ENCODE measurements around the gene NYNRIN.
"Not testable (repeated sequence)": the region's sequence is repeated elsewhere in the genome, so short reads cannot be mapped to it uniquely, and the experiment has no call there.

Gene NYNRIN

DNA sequence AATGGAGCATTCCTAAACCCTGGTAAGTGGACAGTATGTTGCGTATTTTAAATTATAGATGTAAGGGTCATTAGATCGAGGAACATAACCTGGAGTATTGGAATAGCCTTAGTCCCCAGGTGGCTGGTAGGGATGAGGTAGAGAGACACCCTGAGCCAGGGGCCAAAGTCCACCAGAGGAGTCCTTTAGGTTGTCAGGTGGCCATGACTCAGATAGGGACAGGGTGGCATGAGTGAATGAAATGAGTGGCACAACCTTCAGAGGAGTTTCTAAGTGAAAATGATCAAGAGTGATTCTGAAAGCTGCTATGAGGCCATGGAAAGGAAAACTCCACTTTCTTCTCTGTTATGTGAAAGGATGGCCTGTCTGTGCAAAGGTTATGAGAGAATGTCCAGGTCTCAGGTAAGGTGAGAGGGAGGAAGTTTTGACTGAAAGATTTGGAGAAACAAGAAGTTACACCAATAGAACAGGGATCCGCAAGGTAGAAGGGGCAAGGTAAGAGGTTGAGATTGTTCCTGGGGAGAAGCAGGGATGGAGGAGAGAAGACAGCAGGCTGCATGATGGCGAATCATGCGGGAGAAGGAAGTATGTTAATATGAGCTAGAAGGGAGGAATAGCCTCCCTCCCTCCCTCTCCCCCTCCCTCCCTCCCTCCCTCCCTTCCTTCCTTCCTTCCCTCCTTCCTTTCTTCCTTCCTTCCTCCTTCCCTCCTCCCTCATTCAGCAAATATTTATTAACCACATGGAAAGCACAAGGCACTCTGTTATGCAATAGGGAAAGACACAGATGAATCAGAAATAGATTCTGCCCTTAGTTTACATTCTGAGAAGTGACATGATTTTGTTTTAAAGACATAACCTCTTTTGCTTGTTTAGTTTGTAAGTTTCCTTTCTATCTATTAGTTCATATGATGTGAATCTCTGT is 45.0 kb upstream of the NYNRIN start:
- WGBS: 96% methylated on average over 3 of the region's 5 CpGs
- Histone ChIP-seq H3K27ac (ENCODE audit: low read length, poor library complexity, severe bottlenecking) (no peak overlapping the region), H3K18ac (ENCODE audit: low read depth in 1 of 2, low read length in 2 of 2) (peak overlapping the region; percentile 38 to 73), H2BK15ac (ENCODE audit: low read depth, poor library complexity, severe bottlenecking) (no peak overlapping the region), H3K4me1 (ENCODE audit: control insufficient read depth, insufficient read depth, low read depth, low read length) (no peaks in the 10 kb centered on the region), H4K91ac (ENCODE audit: low read length) (no peak overlapping the region), H3K9ac (ENCODE audit: low read length) (peak overlapping the region; percentile 25), H2AFZ (ENCODE audit: low read depth, low read length) (no peak overlapping the region), H3K9me3 (ENCODE audit: control insufficient read depth, low read length) (no peaks in the 10 kb centered on the region), H2AK5ac (ENCODE audit: low read length, severe bottlenecking) (no peak overlapping the region), H2BK120ac (ENCODE audit: low read depth, low read length) (no peak overlapping the region), H2BK5ac (ENCODE audit: low read depth, low read length, poor library complexity, severe bottlenecking) (no peak overlapping the region), H3K36me3 (ENCODE audit: control insufficient read depth in 1 of 2, insufficient read depth in 2 of 2, low read depth in 1 of 2, low read length in 2 of 2) (no peaks in the 10 kb centered on the region), H2BK12ac (ENCODE audit: low read length in 2 of 2) (peak overlapping the region; percentile 20 to 72), H3K4ac (ENCODE audit: low read depth in 1 of 2, low read length in 2 of 2) (peak overlapping the region in 1 of 2 experiments; percentile 30), H3K79me1 (replicated peaks; ENCODE audit: low read length, poor library complexity, severe bottlenecking) (no peaks in the 10 kb centered on the region), H3K4me3 (ENCODE audit: insufficient read depth in 1 of 2, low read depth in 1 of 2, low read length in 2 of 2) (no peak overlapping the region), H4K8ac (ENCODE audit: low read length) (no peak overlapping the region), H3K27me3 (ENCODE audit: control insufficient read depth in 1 of 2, insufficient read depth in 1 of 2, low read length in 2 of 2) (peaks cover 0 to 42% of the 10 kb centered on the region in 2 experiments), H3K4me2 (ENCODE audit: low read length, poor library complexity, severe bottlenecking) (no peak overlapping the region), H3K14ac (ENCODE audit: low read length in 2 of 2) (no peak overlapping the region), H3K23ac (ENCODE audit: low read length in 2 of 2) (no peak overlapping the region)
- peak; percentile 87 for DNase-seq

DNA sequence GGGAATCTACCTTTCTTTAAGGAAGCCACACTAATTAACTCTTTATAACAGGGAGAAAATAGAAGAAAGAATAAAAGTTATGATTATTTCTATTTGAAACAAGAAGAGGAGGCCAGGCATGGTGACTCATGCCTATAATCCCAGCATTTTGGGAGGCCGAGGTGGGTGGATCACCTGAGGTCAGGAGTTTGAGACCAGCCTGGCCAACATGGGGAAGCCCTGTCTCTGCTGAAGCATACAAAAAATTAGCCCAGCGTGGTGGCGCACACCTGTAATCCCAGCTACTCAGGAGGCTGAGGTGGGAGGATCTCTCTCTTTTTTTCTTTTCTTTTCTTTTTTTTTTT is 44.3 kb upstream of the NYNRIN start:
- 29% methylated on average over 1 of the region's 3 CpGs for WGBS
- not testable (repeated sequence) for H2BK15ac ChIP-seq (ENCODE audit: low read depth, poor library complexity, severe bottlenecking); H3K23ac ChIP-seq (ENCODE audit: low read length in 2 of 2); H2BK12ac ChIP-seq (ENCODE audit: low read length in 2 of 2); H3K27ac ChIP-seq (ENCODE audit: low read length, poor library complexity, severe bottlenecking); H2AK5ac ChIP-seq (ENCODE audit: low read length, severe bottlenecking); H3K14ac ChIP-seq (ENCODE audit: low read length in 2 of 2); H4K91ac ChIP-seq (ENCODE audit: low read length); DNase-seq; H3K4me3 ChIP-seq (ENCODE audit: insufficient read depth in 1 of 2, low read depth in 1 of 2, low read length in 2 of 2); H4K8ac ChIP-seq (ENCODE audit: low read length); H3K36me3 ChIP-seq (ENCODE audit: control insufficient read depth in 1 of 2, insufficient read depth in 2 of 2, low read depth in 1 of 2, low read length in 2 of 2); H3K4ac ChIP-seq (ENCODE audit: low read depth in 1 of 2, low read length in 2 of 2); H2AFZ ChIP-seq (ENCODE audit: low read depth, low read length); H3K18ac ChIP-seq (ENCODE audit: low read depth in 1 of 2, low read length in 2 of 2); H3K9me3 ChIP-seq (ENCODE audit: control insufficient read depth, low read length); H2BK5ac ChIP-seq (ENCODE audit: low read depth, low read length, poor library complexity, severe bottlenecking); H3K4me2 ChIP-seq (ENCODE audit: low read length, poor library complexity, severe bottlenecking); H3K4me1 ChIP-seq (ENCODE audit: control insufficient read depth, insufficient read depth, low read depth, low read length); H3K79me1 ChIP-seq (replicated peaks; ENCODE audit: low read length, poor library complexity, severe bottlenecking); H2BK120ac ChIP-seq (ENCODE audit: low read depth, low read length)
- peak overlapping the region; percentile 6 for H3K9ac ChIP-seq (ENCODE audit: low read length)
- peaks cover 0 to 38% of the 10 kb centered on the region in 2 experiments for H3K27me3 ChIP-seq (ENCODE audit: control insufficient read depth in 1 of 2, insufficient read depth in 1 of 2, low read length in 2 of 2)

DNA sequence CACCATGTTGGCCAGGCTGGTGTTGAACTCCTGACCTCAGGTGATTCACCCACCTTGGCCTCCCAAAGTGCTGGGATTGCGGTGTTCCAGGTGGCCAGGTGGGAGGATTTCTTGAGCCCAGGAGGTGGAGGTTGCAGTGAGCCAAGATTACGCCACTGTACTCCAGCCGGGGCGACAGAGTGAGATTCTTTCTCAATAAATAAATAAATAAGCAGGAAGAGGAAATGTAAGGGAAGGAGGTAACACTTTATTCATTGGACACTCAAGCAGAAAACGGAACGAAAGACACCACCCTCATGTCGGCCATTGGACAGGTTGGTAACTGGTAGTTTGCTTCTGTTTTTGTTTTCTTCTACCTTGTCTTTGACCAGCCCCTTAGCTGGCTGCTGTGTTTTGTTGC is 43.8 kb upstream of the NYNRIN start:
- WGBS: 97% methylated on average over 4 of the region's 7 CpGs
- Histone ChIP-seq H3K4me2 (ENCODE audit: low read length, poor library complexity, severe bottlenecking) (no peak overlapping the region), H3K36me3 (ENCODE audit: control insufficient read depth in 1 of 2, insufficient read depth in 2 of 2, low read depth in 1 of 2, low read length in 2 of 2) (no peaks in the 10 kb centered on the region)

DNA sequence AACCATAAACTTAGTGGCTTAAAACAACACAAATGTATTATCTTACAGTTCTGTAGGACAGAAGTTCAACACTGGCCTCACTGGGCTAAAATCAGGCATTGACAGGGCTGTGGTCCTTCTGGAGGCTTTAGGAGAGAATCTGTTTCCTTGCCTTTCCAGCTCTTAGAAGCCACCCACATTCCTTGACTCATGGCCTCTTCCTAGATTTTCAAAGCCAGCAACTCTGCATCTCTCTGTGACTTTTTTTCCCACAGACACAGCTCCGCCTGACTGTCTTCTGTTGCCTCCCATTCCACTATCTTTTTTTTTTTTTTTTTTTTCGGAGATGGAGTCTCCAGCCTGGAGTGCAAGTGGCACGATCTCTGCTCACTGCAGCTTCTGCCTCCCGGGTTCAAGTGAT is 42.6 kb upstream of the NYNRIN start:
- Histone ChIP-seq H2BK5ac (ENCODE audit: low read depth, low read length, poor library complexity, severe bottlenecking) (no peak overlapping the region), H2AFZ (ENCODE audit: low read depth, low read length) (no peak overlapping the region), H3K18ac (ENCODE audit: low read depth in 1 of 2, low read length in 2 of 2) (no peak overlapping the region), H3K4me3 (ENCODE audit: insufficient read depth in 1 of 2, low read depth in 1 of 2, low read length in 2 of 2) (no peak overlapping the region), H3K4me2 (ENCODE audit: low read length, poor library complexity, severe bottlenecking) (no peak overlapping the region), H4K91ac (ENCODE audit: low read length) (no peak overlapping the region), H3K4ac (ENCODE audit: low read depth in 1 of 2, low read length in 2 of 2) (no peak overlapping the region), H3K36me3 (ENCODE audit: control insufficient read depth in 1 of 2, insufficient read depth in 2 of 2, low read depth in 1 of 2, low read length in 2 of 2) (no peaks in the 10 kb centered on the region), H3K27ac (ENCODE audit: low read length, poor library complexity, severe bottlenecking) (no peak overlapping the region), H3K9ac (ENCODE audit: low read length) (no peak overlapping the region), H4K8ac (ENCODE audit: low read length) (no peak overlapping the region), H3K4me1 (ENCODE audit: control insufficient read depth, insufficient read depth, low read depth, low read length) (no peaks in the 10 kb centered on the region), H3K23ac (ENCODE audit: low read length in 2 of 2) (no peak overlapping the region), H3K79me1 (replicated peaks; ENCODE audit: low read length, poor library complexity, severe bottlenecking) (no peaks in the 10 kb centered on the region), H3K14ac (ENCODE audit: low read length in 2 of 2) (no peak overlapping the region), H2BK120ac (ENCODE audit: low read depth, low read length) (no peak overlapping the region), H2BK15ac (ENCODE audit: low read depth, poor library complexity, severe bottlenecking) (no peak overlapping the region), H3K9me3 (ENCODE audit: control insufficient read depth, low read length) (no peaks in the 10 kb centered on the region), H3K27me3 (ENCODE audit: control insufficient read depth in 1 of 2, insufficient read depth in 1 of 2, low read length in 2 of 2) (peaks cover 0 to 24% of the 10 kb centered on the region in 2 experiments), H2AK5ac (ENCODE audit: low read length, severe bottlenecking) (no peak overlapping the region), H2BK12ac (ENCODE audit: low read length in 2 of 2) (no peak overlapping the region)
- no peak for DNase-seq
- WGBS: 69% methylated on average over 4 of the region's 4 CpGs

More for the DNA sequence above, 43.8 kb upstream of the NYNRIN start:
- Histone ChIP-seq H3K14ac (ENCODE audit: low read length in 2 of 2) (peak overlapping the region in 1 of 2 experiments; percentile 83), H3K4ac (ENCODE audit: low read depth in 1 of 2, low read length in 2 of 2) (no peak overlapping the region), H3K27ac (ENCODE audit: low read length, poor library complexity, severe bottlenecking) (no peak overlapping the region), H4K8ac (ENCODE audit: low read length) (no peak overlapping the region), H3K4me1 (ENCODE audit: control insufficient read depth, insufficient read depth, low read depth, low read length) (no peaks in the 10 kb centered on the region), H3K23ac (ENCODE audit: low read length in 2 of 2) (no peak overlapping the region), H3K27me3 (ENCODE audit: control insufficient read depth in 1 of 2, insufficient read depth in 1 of 2, low read length in 2 of 2) (peaks cover 0 to 35% of the 10 kb centered on the region in 2 experiments), H3K9ac (ENCODE audit: low read length) (no peak overlapping the region), H3K4me3 (ENCODE audit: insufficient read depth in 1 of 2, low read depth in 1 of 2, low read length in 2 of 2) (no peak overlapping the region), H2BK120ac (ENCODE audit: low read depth, low read length) (peak overlapping the region; percentile 8), H3K79me1 (replicated peaks; ENCODE audit: low read length, poor library complexity, severe bottlenecking) (no peaks in the 10 kb centered on the region), H2BK15ac (ENCODE audit: low read depth, poor library complexity, severe bottlenecking) (no peak overlapping the region), H4K91ac (ENCODE audit: low read length) (no peak overlapping the region), H2BK12ac (ENCODE audit: low read length in 2 of 2) (peak overlapping the region; percentile 66 to 71), H3K18ac (ENCODE audit: low read depth in 1 of 2, low read length in 2 of 2) (peak overlapping the region in 1 of 2 experiments; percentile 74), H3K9me3 (ENCODE audit: control insufficient read depth, low read length) (no peaks in the 10 kb centered on the region), H2BK5ac (ENCODE audit: low read depth, low read length, poor library complexity, severe bottlenecking) (no peak overlapping the region), H2AFZ (ENCODE audit: low read depth, low read length) (no peak overlapping the region), H2AK5ac (ENCODE audit: low read length, severe bottlenecking) (no peak overlapping the region)
- DNase-seq: no peak
